ENCODE measurements around the gene OR52B6.
"Not testable (repeated sequence)": the region's sequence is repeated elsewhere in the genome, so short reads cannot be mapped to it uniquely, and the experiment has no call there.

The OR52B6 gene

DNA sequence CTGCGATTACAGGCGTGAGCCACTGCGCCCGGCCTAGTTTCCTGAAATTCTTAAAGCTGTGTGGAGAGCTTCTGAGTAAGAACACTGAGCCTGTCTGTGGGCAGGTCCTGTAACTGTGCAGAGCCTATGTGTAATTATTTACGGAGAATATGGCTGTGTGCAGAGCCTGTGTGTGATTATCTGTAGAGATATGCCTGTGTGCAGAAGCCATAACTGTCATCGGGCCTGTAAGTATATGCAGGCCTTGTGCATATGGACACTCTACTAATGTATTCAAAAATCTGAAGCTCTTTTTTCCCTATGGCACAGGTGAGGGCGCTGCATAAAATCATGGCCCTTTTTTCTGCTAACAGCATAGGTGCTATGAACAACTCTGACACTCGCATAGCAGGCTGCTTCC, at the start of gene OR52B6:
Gene OR52B6 (plus strand): TSS at position 301 of the 400 bp plus-strand sequence. CDS start 0 bp downstream, at position 301.
- no peak for DNase-seq (ENCODE audit: low read depth)

- DNase-seq (ENCODE audit: low read depth) = no peak
Observed at GRCh38 chr11:5531053-5531831, 49.4 kb upstream of the OR52B6 start.

GRCh38 chr11:5534046-5534445, 46.6 kb upstream of the OR52B6 start:
- DNase-seq (ENCODE audit: low read depth) = no peak

- DNase-seq (ENCODE audit: low read depth) = no peak
Observed at GRCh38 chr11:5536482-5536881, 44.2 kb upstream of the OR52B6 start.

GRCh38 chr11:5541427-5541826, 39.2 kb upstream of the OR52B6 start:
- DNase-seq (ENCODE audit: low read depth) = no peak

DNA sequence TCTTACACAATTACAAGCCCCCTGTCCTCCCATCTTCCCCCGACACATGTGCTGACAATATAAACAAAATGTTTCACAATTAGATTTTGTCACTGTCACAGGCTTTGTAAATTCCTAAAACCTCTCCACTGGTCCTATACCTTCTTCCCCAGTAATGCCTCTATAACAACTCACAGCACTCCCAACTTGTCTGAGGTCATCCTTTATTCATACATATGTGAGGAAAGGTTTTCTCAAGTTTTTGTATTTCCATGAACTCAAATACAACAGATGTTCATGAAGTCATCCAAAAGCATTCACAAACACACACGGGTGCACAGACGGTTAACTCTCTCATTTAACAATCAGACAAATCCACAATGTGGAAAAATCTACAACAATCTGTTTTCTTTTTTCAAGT, 34.2 kb upstream of the OR52B6 start:
- DNase-seq (ENCODE audit: low read depth) = no peak

- DNase-seq (ENCODE audit: low read depth) = no peak
Observed at GRCh38 chr11:5547982-5548381, 32.7 kb upstream of the OR52B6 start.

GRCh38 chr11:5548440-5548839, 32.2 kb upstream of the OR52B6 start, which contains the start of gene OR52H1:
OR52H1 (minus strand) TSS chr11:5548540; CDS start chr11:5545505, 3,035 bp downstream.
- no peak for DNase-seq (ENCODE audit: low read depth)

- no peak for DNase-seq (ENCODE audit: low read depth)
Observed at GRCh38 chr11:5550440-5551095, 30.1 kb upstream of the OR52B6 start.

DNA sequence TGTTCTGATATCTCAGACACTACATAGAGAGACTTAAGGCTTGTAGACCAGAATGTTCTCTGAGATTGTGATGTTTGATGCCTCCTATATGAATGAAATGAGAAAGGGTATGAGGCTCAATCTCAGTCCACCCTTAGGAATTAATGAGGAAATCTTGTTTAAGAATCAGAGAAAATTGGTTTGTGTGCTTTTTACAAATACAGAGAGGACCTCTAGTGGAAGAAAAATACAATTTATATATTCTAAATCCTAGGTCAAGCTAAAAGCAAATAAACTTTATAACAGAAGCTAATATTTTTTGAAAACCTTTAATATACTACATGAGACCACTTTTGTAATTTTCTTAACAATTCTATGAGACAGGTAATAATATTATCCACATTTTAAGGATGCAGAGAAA, 27.3 kb upstream of the OR52B6 start:
- DNase-seq (ENCODE audit: low read depth) = no peak

DNA sequence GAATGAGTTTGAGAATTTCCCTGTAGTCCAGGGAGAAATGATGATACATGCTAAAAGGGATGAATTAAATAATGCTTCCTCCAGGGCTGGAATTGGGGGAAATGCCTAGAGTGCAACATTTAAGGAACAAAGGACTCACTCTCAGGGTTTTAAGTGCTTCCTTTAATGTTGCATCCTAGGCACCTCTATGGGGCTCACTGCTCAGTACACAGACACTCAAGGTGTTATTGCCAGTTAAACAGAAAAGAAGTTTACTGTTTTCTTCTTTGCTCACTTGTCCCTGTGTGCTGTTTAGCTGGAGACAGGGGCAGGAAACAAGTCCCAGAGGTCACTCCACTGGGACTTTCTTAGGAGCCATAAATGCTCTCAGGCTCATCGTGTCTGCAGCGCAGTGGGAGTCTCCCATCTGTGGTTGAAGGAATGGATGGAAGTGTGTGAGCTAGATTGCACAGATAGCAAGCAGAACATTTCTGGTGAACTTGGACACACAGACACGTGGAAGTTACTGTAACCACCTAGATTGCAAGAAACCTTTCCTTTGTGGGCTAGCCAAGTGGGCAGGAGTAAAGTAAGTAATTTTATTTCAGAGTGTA, 24.0 kb upstream of the OR52B6 start:
- DNase-seq (ENCODE audit: low read depth) = no peak

GRCh38 chr11:5557751-5558150, 22.9 kb upstream of the OR52B6 start:
- DNase-seq (ENCODE audit: low read depth) = no peak

- DNase-seq (ENCODE audit: low read depth) = no peak
Observed at GRCh38 chr11:5564259-5565019, 16.2 kb upstream of the OR52B6 start.

- DNase-seq (ENCODE audit: low read depth) = no peak
Observed at GRCh38 chr11:5574654-5575053, 6.0 kb upstream of the OR52B6 start.

GRCh38 chr11:5575152-5575551, 5.5 kb upstream of the OR52B6 start:
- DNase-seq (ENCODE audit: low read depth) = no peak

DNA sequence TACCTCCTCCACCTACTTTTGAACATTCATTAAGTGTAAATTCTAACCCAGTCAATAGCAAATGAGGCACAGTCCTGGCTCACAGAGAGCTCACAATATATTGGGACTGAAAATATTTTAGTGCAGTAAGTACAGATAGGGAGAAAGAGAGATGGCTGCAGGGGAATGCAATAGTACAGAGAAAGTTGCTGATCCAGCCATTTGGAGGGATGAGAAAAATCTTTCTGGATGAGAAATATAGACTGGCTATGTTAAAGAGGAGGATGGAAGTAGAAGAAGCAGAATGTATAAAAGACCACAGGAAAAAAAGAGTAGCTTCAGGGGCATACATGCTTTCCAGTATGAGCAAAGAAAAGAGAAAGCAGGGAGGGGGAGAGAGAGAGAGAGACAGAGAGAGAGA, 3.6 kb upstream of the OR52B6 start:
- no peak for DNase-seq (ENCODE audit: low read depth)

- DNase-seq (ENCODE audit: low read depth) = no peak
Observed at GRCh38 chr11:5581014-5581413, 337 bp downstream of the OR52B6 start.

GRCh38 chr11:5584458-5584857, 3.8 kb downstream of the OR52B6 start:
- not testable (repeated sequence) for DNase-seq (ENCODE audit: low read depth)

- not testable (repeated sequence) for DNase-seq (ENCODE audit: low read depth)
Observed at GRCh38 chr11:5589906-5590305, 9.2 kb downstream of the OR52B6 start.

DNA sequence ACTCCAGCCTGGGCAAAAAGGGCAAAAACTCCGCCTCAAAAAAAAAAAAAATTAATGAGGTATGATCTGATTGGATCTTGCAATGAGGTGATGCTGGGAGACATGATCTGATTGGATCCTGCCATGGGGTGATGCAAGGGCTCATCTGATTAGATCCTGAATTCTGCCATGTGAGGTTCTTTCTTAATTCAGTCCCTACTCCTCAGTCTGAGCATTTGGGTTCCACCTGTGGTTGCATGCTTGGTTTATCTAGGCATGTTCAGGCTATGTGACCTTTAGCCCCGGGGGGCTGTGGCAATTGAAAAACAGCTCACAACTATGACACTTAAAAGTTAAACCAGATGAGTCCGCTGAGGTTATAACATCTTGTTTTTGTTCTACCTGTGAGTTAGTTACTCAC, 10.9 kb downstream of the OR52B6 start:
- no peak for DNase-seq (ENCODE audit: low read depth)

DNA sequence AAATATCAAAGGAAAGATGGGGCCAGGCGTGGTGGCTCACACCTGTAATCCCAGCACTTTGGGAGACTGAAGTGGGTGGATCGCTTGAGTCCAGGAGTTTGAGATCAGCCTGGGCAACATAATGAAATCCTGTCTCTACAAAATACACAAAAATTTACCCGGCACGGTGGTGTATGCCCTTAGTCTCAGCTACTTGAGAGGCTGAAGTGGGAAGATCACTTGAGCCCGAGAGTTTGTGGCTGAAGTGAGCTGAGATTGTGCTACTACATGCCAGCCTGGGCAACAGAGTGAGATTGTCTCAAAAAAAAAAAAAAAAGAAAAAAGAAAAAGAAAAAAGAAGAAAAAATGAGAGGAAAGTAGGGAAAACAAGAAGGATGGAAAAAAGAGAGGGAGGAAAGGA, 11.9 kb downstream of the OR52B6 start:
- no peak for DNase-seq (ENCODE audit: low read depth)

GRCh38 chr11:5593146-5593545, 12.5 kb downstream of the OR52B6 start:
- no peak for DNase-seq (ENCODE audit: low read depth)
